Measurements from ENCODE around the gene PEX11B. TPM values are rescaled to one million over a fixed set of nuclear protein-coding genes. Genes with fewer than 3 reads are reported as not detected.

PEX11B gene
- total RNA-seq, 1 experiment from 2014 or later = 13.7 TPM

GRCh38 chr1:145885738-145886287, 32.7 kb downstream of the PEX11B start, which contains the start of gene ANKRD35:
ANKRD35 (minus strand) TSS chr1:145885866; CDS start chr1:145885758, 108 bp downstream.
- Histone ChIP-seq H3K56ac (ENCODE audit: insufficient read length, low read depth, low read length) (no peak within 1 kb of the TSS), H2BK20ac (ENCODE audit: low read depth, low read length, poor library complexity, severe bottlenecking) (no peak within 1 kb of the TSS), H4K20me1 (ENCODE audit: control insufficient read depth, insufficient read depth, insufficient read length) (no peaks in the 10 kb centered on the region), H3K23me2 (ENCODE audit: insufficient read length, low read depth, low read length, poor library complexity, severe bottlenecking) (peaks cover 7% of the 10 kb centered on the region), H3K4ac (ENCODE audit: low read depth, low read length) (no peak within 1 kb of the TSS), H2BK5ac (ENCODE audit: insufficient read length, low read length) (no peak within 1 kb of the TSS), H3K18ac (ENCODE audit: insufficient read length, low read depth, low read length) (no peak within 1 kb of the TSS), H2AK5ac (ENCODE audit: insufficient read length, low read length) (no peak within 1 kb of the TSS), H4K5ac (ENCODE audit: insufficient read length, low read depth, low read length) (no peak within 1 kb of the TSS), H2AFZ (ENCODE audit: low read length) (no peak within 1 kb of the TSS), H2BK12ac (ENCODE audit: insufficient read length, low read depth, low read length) (no peak within 1 kb of the TSS), H2BK15ac (ENCODE audit: low read depth, low read length) (no peak within 1 kb of the TSS), H3T11ph (ENCODE audit: low read length) (no peak within 1 kb of the TSS), H3K27ac (ENCODE audit: insufficient read length, low read depth, low read length) (no peak within 1 kb of the TSS), H3K14ac (ENCODE audit: insufficient read depth, low read length) (no peak within 1 kb of the TSS), H3K4me1 (ENCODE audit: insufficient read depth, low read length) (no peaks in the 10 kb centered on the region), H3K9me3 (ENCODE audit: control insufficient read depth, low read depth, low read length) (no peaks in the 10 kb centered on the region), H3K23ac (ENCODE audit: insufficient read length, low read depth, low read length) (no peak within 1 kb of the TSS), H3K27me3 (ENCODE audit: insufficient read depth, low read length) (peaks cover 8% of the 10 kb centered on the region; the same call in 1 of the 2 replicates), H4K8ac (replicated peaks; ENCODE audit: insufficient read length, low read depth, low read length) (no peak within 1 kb of the TSS), H3K9ac (ENCODE audit: extremely low read depth, insufficient read length, low read length) (no peak within 1 kb of the TSS), H3K4me2 (ENCODE audit: insufficient read depth, insufficient read length, low read length) (peak within 1 kb of the TSS; percentile 15), H3K79me1 (ENCODE audit: insufficient read depth, low read depth, low read length, poor library complexity, severe bottlenecking) (no peaks in the 10 kb centered on the region), H2BK120ac (ENCODE audit: low read depth, low read length, poor library complexity, severe bottlenecking) (no peak within 1 kb of the TSS), H4K91ac (ENCODE audit: insufficient read length, low read depth, low read length) (no peak within 1 kb of the TSS), H3K79me2 (ENCODE audit: insufficient read depth, low read length) (no peaks in the 10 kb centered on the region)
- peak within 1 kb of the TSS; percentile 78 to 82 for H3K4me3 Mint-ChIP-seq
- H3K4me1 Mint-ChIP-seq = peaks cover 23 to 30% of the 10 kb centered on the region in 2 experiments
- DNase-seq = peak; percentile 91
- no peaks in the 10 kb centered on the region for H3K9me3 Mint-ChIP-seq
- TF ChIP-seq, protein P1, sequence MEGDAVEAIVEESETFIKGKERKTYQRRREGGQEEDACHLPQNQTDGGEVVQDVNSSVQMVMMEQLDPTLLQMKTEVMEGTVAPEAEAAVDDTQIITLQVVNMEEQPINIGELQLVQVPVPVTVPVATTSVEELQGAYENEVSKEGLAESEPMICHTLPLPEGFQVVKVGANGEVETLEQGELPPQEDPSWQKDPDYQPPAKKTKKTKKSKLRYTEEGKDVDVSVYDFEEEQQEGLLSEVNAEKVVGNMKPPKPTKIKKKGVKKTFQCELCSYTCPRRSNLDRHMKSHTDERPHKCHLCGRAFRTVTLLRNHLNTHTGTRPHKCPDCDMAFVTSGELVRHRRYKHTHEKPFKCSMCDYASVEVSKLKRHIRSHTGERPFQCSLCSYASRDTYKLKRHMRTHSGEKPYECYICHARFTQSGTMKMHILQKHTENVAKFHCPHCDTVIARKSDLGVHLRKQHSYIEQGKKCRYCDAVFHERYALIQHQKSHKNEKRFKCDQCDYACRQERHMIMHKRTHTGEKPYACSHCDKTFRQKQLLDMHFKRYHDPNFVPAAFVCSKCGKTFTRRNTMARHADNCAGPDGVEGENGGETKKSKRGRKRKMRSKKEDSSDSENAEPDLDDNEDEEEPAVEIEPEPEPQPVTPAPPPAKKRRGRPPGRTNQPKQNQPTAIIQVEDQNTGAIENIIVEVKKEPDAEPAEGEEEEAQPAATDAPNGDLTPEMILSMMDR (conservative IDR thresholded peaks at IDR 0.05) = no peak
- no peak within 1 kb of the TSS for H3K27ac Mint-ChIP-seq
- H3K36me3 Mint-ChIP-seq (ENCODE audit: insufficient read depth in 1 of 3, low read depth in 3 of 3) = no peaks in the 10 kb centered on the region
- H3K27me3 Mint-ChIP-seq (ENCODE audit: low read depth) = peaks cover 33% of the 10 kb centered on the region
- no CpG with 5 or more reads among the region's 36 CpGs for WGBS (ENCODE audit: extremely low coverage, insufficient read length, low lambda C conversion rate)

Data from H9 (cell line).